HepG2 (cell line): ENCODE measurements around the gene LDLRAD4. TPM values are rescaled to one million over a fixed set of nuclear protein-coding genes. Genes with fewer than 3 reads are reported as not detected.

Experiments
- DPF2 ChIP-seq: sonication (generic); formaldehyde crosslinking; IDR thresholded peaks from 2 replicates; pipeline ENCODE4 v1.4.0; 2020; ENCODE audit warnings: mild to moderate bottlenecking, low read depth, missing genetic modification reagents, borderline replicate concordance
- HNF4A ChIP-seq: sonication (generic); formaldehyde crosslinking; IDR thresholded peaks from 2 replicates; pipeline ENCODE4 v1.4.0; 2020; ENCODE audit warnings: missing genetic modification reagents
- HNRNPUL1 ChIP-seq: fragments of 200-400 bp; formaldehyde crosslinking; IDR thresholded peaks from 2 replicates; pipeline ENCODE4 v1.6.1; 2017; ENCODE audit warnings: low read depth, mild to moderate bottlenecking, low read length, moderate library complexity
- KLF13 ChIP-seq: sonication (generic); formaldehyde crosslinking; IDR thresholded peaks from 2 replicates; pipeline ENCODE4 v1.4.0; 2020; ENCODE audit warnings: mild to moderate bottlenecking, missing genetic modification reagents
- MLXIP ChIP-seq: sonication (generic); formaldehyde crosslinking; IDR thresholded peaks from 2 replicates; pipeline ENCODE4 v1.9.0; 2021; ENCODE audit warnings: missing genetic modification reagents, borderline replicate concordance
- PAXIP1 ChIP-seq: sonication (generic); formaldehyde crosslinking; conservative IDR thresholded peaks from 2 replicates; pipeline ENCODE4 v1.4.0; 2020; ENCODE audit warnings: mild to moderate bottlenecking, missing genetic modification reagents, moderate library complexity
- ZNF354B ChIP-seq: sonication (generic); formaldehyde crosslinking; IDR thresholded peaks from 2 replicates; pipeline ENCODE4 v1.8.0; 2022; ENCODE audit warnings: mild to moderate bottlenecking, missing genetic modification reagents
- ZNF414 ChIP-seq: sonication (generic); formaldehyde crosslinking; IDR thresholded peaks from 2 replicates; pipeline ENCODE4 v1.5.0; 2020; ENCODE audit warnings: missing genetic modification reagents
- ZNF430 ChIP-seq: sonication (generic); formaldehyde crosslinking; IDR thresholded peaks from 2 replicates; pipeline ENCODE4 v1.9.0; 2021; ENCODE audit warnings: mild to moderate bottlenecking, missing genetic modification reagents
- ZNF460 ChIP-seq: sonication (generic); formaldehyde crosslinking; IDR thresholded peaks from 2 replicates; pipeline ENCODE4 v1.5.1; 2020; ENCODE audit warnings: missing genetic modification reagents, mild to moderate bottlenecking, borderline replicate concordance
- ZNF646 ChIP-seq: sonication (generic); formaldehyde crosslinking; IDR thresholded peaks from 2 replicates; pipeline ENCODE4 v1.9.0; 2021; ENCODE audit warnings: mild to moderate bottlenecking, missing genetic modification reagents
- polyA plus RNA-seq, 8 experiments: library from polyadenylated mRNA; depleted of rRNA in 3 of 8; stranded (reverse) in 7 of 8; unstranded in 1 of 8; fragments of >200 nt; fragmentation: Illumina TruSeq in 4 of 8; extraction: Trizol in 4 of 8; gene quantifications; 2 replicates each; pipeline versions ENCODE4 v1.2.1 to v1.2.3, GENCODE V29; 2011 to 2016; ENCODE audit warnings: low read depth in 4 of 8, missing spikeins in 1 of 8, mixed read lengths in 1 of 8; ENCODE audit not compliant: insufficient read depth in 1 of 8
- total RNA-seq, 5 experiments: library from RNA; depleted of rRNA; stranded (reverse); fragments of >200 nt; fragmentation: Illumina TruSeq; extraction: Trizol; gene quantifications; 2 replicates each; pipeline ENCODE4 v1.2.3, GENCODE V29; 2016; ENCODE audit warnings: low read depth in 1 of 5

Gene LDLRAD4
- total and polyA plus RNA-seq, 2 of the 13 experiments (the other 11 are each of a cell fraction or from before 2014, with no cell fraction given), result 13.6 to 20.9 TPM

- no peak for TF ChIP-seq ZNF460 (CRISPR knock-in tag)
- 0 out of 2 replicates have a peak, but pooled peaks have one; percentile 41 for TF ChIP-seq DPF2
- TF ChIP-seq ZNF430 (CRISPR knock-in tag), result no peak
- TF ChIP-seq ZNF354B (CRISPR knock-in tag), result no peak
- TF ChIP-seq HNF4A (CRISPR knock-in tag), result peak; percentile 39
- TF ChIP-seq ZNF414 (CRISPR knock-in tag), result no peak
- TF ChIP-seq ZNF646 (CRISPR knock-in tag), result 0 out of 2 replicates have a peak, but pooled peaks have one; percentile 31
- TF ChIP-seq HNRNPUL1, result no peak
- TF ChIP-seq KLF13 (CRISPR knock-in tag), result no peak
- peak; percentile 65; the same call in 1 of the 2 replicates for TF ChIP-seq MLXIP (CRISPR knock-in tag)
- TF ChIP-seq PAXIP1 (CRISPR knock-in tag), result peak; percentile 66
Measured at GRCh38 chr18:13313006-13313686, 94.6 kb downstream of the LDLRAD4 start (continued).
